ENCODE measurements around the gene LAMP2.

DNA sequence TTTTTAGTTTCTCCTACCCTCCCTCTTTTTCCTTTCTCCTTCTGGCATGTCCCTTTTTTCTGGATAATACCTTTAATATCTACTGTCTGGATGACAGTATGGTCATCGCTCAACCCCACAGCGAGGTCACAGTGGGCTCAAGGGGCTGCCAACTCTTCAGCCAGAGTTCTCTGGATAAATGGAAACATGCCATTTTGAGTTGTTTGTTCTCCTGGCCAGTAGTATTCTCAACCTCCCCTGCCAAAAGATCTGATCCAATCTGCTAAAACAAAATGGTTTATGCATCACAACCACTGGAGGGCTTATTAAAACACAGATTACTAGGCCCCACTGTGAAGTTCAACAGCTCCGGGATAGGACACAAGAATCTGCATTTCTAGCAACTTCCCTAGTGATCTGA, 5.0 kb upstream of the LAMP2 start:
- TF ChIP-seq, protein P1, sequence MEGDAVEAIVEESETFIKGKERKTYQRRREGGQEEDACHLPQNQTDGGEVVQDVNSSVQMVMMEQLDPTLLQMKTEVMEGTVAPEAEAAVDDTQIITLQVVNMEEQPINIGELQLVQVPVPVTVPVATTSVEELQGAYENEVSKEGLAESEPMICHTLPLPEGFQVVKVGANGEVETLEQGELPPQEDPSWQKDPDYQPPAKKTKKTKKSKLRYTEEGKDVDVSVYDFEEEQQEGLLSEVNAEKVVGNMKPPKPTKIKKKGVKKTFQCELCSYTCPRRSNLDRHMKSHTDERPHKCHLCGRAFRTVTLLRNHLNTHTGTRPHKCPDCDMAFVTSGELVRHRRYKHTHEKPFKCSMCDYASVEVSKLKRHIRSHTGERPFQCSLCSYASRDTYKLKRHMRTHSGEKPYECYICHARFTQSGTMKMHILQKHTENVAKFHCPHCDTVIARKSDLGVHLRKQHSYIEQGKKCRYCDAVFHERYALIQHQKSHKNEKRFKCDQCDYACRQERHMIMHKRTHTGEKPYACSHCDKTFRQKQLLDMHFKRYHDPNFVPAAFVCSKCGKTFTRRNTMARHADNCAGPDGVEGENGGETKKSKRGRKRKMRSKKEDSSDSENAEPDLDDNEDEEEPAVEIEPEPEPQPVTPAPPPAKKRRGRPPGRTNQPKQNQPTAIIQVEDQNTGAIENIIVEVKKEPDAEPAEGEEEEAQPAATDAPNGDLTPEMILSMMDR (IDR thresholded peaks at IDR 0.05; ENCODE audit: insufficient read depth, low read depth, low read length): no peak
- no peak for TF ChIP-seq EZH2 (IDR thresholded peaks at IDR 0.05; ENCODE audit: insufficient read depth, low read length)
